HepG2 (cell line): Measurements from ENCODE around the gene TMEM130. TPM values are rescaled to one million over a fixed set of nuclear protein-coding genes. Genes with fewer than 3 reads are reported as not detected.

Experiments
- ASH2L ChIP-seq: fragments of 300-600, 200-600 bp; sonication (generic); IDR thresholded peaks from 2 replicates; pipeline ENCODE4 v1.7.0; 2017; ENCODE audit warnings: low read depth, mild to moderate bottlenecking, moderate library complexity, mixed read lengths, low read length; ENCODE audit not compliant: insufficient read length
- BCL6 ChIP-seq: IDR thresholded peaks from 2 replicates; pipeline ENCODE4 v1.6.1; 2016; ENCODE audit warnings: missing genetic modification reagents, missing compliant biosample characterization
- CHD4 ChIP-seq: fragments of 200-600 bp; sonication (generic); IDR thresholded peaks from 2 replicates; pipeline ENCODE4 v1.7.0; 2017; ENCODE audit warnings: mild to moderate bottlenecking, low read length, borderline replicate concordance
- CTCF ChIP-seq: sonication (generic); formaldehyde crosslinking; IDR thresholded peaks from 2 replicates; pipeline ENCODE4 v1.5.0; 2020; ENCODE audit warnings: mild to moderate bottlenecking, missing genetic modification reagents, moderate library complexity
- GFI1 ChIP-seq: sonication (generic); formaldehyde crosslinking; IDR thresholded peaks from 2 replicates; pipeline ENCODE4 v1.5.0; 2020; ENCODE audit warnings: missing genetic modification reagents, mild to moderate bottlenecking, borderline replicate concordance
- KAT8 ChIP-seq: IDR thresholded peaks from 2 replicates; pipeline ENCODE4 v1.6.1; 2016; ENCODE audit warnings: missing genetic modification reagents, missing compliant biosample characterization
- KLF16 ChIP-seq, 2 experiments: sonication (generic) in 1 of 2; formaldehyde crosslinking in 1 of 2; IDR thresholded peaks; 2 replicates each; pipeline versions ENCODE4 v1.6.1 to v1.8.0; 2016 to 2023; ENCODE audit warnings: missing genetic modification reagents in 2 of 2, missing compliant biosample characterization in 1 of 2
- RBM22 ChIP-seq: fragments of 200-400 bp; formaldehyde crosslinking; optimal IDR thresholded peaks from 2 replicates; pipeline ENCODE3; 2017; ENCODE audit warnings: mild to moderate bottlenecking, low read length, moderate library complexity
- RFX3 ChIP-seq: IDR thresholded peaks from 2 replicates; pipeline ENCODE4 v1.6.1; 2016; ENCODE audit warnings: missing biosample characterization, missing genetic modification reagents
- SCMH1 ChIP-seq: sonication (generic); formaldehyde crosslinking; IDR thresholded peaks from 2 replicates; pipeline ENCODE4 v1.9.0; 2021; ENCODE audit warnings: missing genetic modification reagents, mild to moderate bottlenecking, borderline replicate concordance
- SP4 ChIP-seq: sonication (generic); formaldehyde crosslinking; IDR thresholded peaks from 2 replicates; pipeline ENCODE4 v1.8.1; 2023; ENCODE audit warnings: mild to moderate bottlenecking, missing genetic modification reagents
- ZBTB26 ChIP-seq: IDR thresholded peaks from 2 replicates; pipeline ENCODE4 v1.6.1; 2016; ENCODE audit warnings: missing compliant biosample characterization, missing genetic modification reagents, borderline replicate concordance
- ZFYVE20 ChIP-seq: sonication (generic); formaldehyde crosslinking; IDR thresholded peaks from 2 replicates; pipeline ENCODE4 v1.8.0; 2023; ENCODE audit warnings: low read depth, mild to moderate bottlenecking, moderate library complexity, missing genetic modification reagents, borderline replicate concordance
- ZNF24 ChIP-seq: fragments of 450-650 bp; IDR thresholded peaks from 2 replicates; pipeline ENCODE4 v1.6.1; 2017; ENCODE audit warnings: antibody characterized with exemption, mild to moderate bottlenecking
- ZNF331 ChIP-seq: sonication (generic); formaldehyde crosslinking; IDR thresholded peaks from 2 replicates; pipeline ENCODE4 v1.4.0; 2020; ENCODE audit warnings: missing genetic modification reagents
- ZNF343 ChIP-seq: sonication (generic); formaldehyde crosslinking; IDR thresholded peaks from 2 replicates; pipeline ENCODE4 v1.4.0; 2020; ENCODE audit warnings: mild to moderate bottlenecking, missing genetic modification reagents
- ZNF350 ChIP-seq: sonication (generic); formaldehyde crosslinking; IDR thresholded peaks from 2 replicates; pipeline ENCODE4 v1.4.0; 2020; ENCODE audit warnings: mild to moderate bottlenecking, low read depth, missing genetic modification reagents, borderline replicate concordance
- ZNF7 ChIP-seq: IDR thresholded peaks from 2 replicates; pipeline ENCODE4 v1.6.1; 2016; ENCODE audit warnings: missing biosample characterization, missing genetic modification reagents
- polyA plus RNA-seq, 8 experiments: library from polyadenylated mRNA; depleted of rRNA in 3 of 8; stranded (reverse) in 7 of 8; unstranded in 1 of 8; fragments of >200 nt; fragmentation: Illumina TruSeq in 4 of 8; extraction: Trizol in 4 of 8; gene quantifications; 2 replicates each; pipeline versions ENCODE4 v1.2.1 to v1.2.3, GENCODE V29; 2011 to 2016; ENCODE audit warnings: low read depth in 4 of 8, missing spikeins in 1 of 8, mixed read lengths in 1 of 8; ENCODE audit not compliant: insufficient read depth in 1 of 8
- total RNA-seq, 5 experiments: library from RNA; depleted of rRNA; stranded (reverse); fragments of >200 nt; fragmentation: Illumina TruSeq; extraction: Trizol; gene quantifications; 2 replicates each; pipeline ENCODE4 v1.2.3, GENCODE V29; 2016; ENCODE audit warnings: low read depth in 1 of 5
- TF ChIP-seq, protein P1 (sequence below): sonication (generic); formaldehyde crosslinking; IDR thresholded peaks from 2 replicates; pipeline ENCODE4 v1.4.0; 2020; ENCODE audit warnings: mild to moderate bottlenecking, missing genetic modification reagents

TMEM130 gene
- total and polyA plus RNA-seq, 2 of the 13 experiments (the other 11 are each of a cell fraction or from before 2014, with no cell fraction given) = not detected

DNA sequence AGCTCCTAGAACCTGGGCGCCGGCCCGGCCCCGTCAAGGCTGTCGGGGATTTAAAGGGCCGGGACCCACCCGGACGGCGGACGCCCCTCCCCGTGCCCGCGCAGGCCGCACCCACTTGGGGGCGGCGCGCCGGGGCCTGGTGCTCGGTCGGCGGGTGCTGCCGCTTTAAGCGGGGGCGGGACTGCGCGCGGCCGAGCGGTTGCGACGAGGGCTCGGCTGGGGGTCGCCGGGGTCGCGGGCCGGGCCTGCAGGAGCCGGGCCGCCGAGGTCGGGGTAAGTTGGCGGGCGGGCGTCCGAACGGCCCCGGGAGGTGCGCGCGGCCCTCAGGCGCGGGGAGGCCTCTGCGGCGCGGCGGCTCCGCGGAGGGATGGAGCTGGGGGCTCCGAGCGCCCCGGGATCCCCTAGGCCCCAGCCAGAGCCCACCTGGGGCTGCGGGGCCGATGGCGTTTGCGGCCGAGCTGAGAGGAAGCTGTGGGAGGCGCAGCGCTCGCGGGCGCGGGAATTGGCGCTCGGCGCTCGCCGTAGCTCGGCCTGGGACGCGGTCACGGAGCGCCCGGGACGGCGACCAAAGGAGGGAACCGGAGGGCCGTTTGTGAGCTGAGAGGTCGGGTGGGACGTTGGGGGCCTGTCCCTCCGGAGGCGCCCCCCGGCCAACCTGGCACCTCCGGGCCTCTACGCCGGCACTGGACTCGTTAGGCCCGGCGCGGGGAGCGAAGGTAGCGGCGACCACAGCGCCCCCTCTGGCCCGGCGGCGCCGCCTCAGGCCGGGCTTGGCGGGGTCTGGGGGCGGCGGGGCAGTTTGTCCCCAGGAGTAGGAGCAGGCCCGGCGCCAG lies 8.8 kb upstream of the TMEM130 start, which contains the start of gene TRRAP (continued):
- peak; percentile 81 for TF ChIP-seq CTCF
- TF ChIP-seq KLF16 (CRISPR knock-in tag; IDR thresholded peaks at IDR 0.05) = no peak
- TF ChIP-seq SP4 (CRISPR knock-in tag) = 0 out of 2 replicates have a peak, but pooled peaks have one; percentile 57
- TF ChIP-seq KAT8 (CRISPR knock-in tag) = peak; percentile 68
- no peak for TF ChIP-seq ASH2L
- TF ChIP-seq, protein P1, sequence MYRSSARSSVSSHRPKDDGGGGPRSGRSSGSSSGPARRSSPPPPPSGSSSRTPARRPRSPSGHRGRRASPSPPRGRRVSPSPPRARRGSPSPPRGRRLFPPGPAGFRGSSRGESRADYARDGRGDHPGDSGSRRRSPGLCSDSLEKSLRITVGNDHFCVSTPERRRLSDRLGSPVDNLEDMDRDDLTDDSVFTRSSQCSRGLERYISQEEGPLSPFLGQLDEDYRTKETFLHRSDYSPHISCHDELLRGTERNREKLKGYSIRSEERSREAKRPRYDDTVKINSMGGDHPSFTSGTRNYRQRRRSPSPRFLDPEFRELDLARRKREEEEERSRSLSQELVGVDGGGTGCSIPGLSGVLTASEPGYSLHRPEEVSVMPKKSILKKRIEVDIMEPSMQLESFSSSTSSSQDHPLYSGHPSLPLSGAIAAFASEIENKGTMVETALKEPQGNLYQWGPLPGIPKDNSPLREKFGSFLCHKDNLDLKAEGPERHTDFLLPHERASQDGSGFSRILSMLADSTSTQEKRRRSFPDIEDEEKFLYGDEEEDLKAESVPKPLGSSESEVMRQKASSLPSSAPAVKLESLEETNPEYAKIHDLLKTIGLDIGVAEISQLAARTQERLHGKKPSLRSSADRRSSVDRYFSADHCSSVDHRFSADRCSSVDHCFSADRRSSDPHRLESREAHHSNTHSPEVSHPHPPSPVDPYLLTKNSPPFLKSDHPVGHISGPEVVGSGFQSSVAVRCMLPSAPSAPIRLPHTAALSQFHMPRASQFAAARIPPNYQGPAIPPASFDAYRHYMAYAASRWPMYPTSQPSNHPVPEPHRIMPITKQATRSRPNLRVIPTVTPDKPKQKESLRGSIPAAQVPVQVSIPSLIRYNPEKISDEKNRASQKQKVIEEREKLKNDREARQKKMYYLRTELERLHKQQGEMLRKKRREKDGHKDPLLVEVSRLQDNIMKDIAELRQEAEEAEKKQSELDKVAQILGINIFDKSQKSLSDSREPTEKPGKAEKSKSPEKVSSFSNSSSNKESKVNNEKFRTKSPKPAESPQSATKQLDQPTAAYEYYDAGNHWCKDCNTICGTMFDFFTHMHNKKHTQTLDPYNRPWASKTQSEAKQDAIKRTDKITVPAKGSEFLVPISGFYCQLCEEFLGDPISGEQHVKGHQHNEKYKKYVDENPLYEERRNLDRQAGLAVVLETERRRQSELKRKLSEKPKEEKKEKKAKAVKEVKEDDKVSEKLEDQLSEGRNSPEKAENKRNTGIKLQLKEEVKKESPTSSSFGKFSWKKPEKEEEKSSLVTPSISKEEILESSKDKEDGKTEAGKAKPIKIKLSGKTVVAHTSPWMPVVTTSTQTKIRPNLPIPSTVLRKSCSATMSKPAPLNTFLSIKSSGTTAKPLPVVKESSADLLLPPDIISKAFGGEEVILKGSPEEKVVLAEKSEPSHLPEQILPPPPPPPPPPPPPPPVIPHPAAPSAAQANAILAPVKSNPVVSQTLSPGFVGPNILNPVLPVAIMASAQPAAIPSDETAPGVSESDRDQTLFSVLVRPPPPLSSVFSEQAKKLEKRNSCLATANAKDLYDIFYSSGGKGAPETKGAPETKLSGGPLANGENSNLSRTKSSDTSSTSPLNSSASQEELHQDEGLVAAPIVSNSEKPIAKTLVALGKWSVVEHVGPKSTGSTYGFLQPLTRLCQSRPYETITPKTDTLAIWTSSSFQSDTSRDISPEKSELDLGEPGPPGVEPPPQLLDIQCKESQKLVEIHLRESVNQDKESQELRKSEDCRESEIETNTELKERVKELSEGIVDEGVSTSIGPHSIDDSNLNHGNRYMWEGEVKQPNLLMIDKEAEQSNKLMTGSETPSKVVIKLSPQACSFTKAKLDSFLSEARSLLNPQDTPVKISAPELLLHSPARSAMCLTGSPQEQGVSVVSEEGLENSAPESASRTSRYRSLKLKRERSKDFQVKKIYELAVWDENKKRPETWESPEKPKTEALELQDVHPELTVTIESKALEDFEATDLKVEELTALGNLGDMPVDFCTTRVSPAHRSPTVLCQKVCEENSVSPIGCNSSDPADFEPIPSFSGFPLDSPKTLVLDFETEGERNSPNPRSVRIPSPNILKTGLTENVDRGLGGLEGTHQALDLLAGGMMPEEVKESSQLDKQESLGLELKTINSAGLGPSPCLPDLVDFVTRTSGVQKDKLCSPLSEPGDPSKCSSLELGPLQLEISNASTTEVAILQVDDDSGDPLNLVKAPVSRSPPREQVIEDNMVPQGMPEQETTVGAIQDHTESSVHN (CRISPR knock-in tag) = no peak
- TF ChIP-seq ZBTB26 (CRISPR knock-in tag) = no peak
- no peak for TF ChIP-seq ZNF7 (CRISPR knock-in tag)
- no peak for TF ChIP-seq ZNF343 (CRISPR knock-in tag)
- no peak for TF ChIP-seq GFI1 (CRISPR knock-in tag)
- no peak for TF ChIP-seq RBM22
- TF ChIP-seq ZNF350 = no peak
- no peak for TF ChIP-seq ZNF24
- TF ChIP-seq SCMH1 (CRISPR knock-in tag) = no peak
- TF ChIP-seq ZNF331 = peak; percentile 66
- no peak for TF ChIP-seq RFX3 (CRISPR knock-in tag)
- TF ChIP-seq ZFYVE20 (CRISPR knock-in tag) = no peak
- TF ChIP-seq CHD4 = no peak
- no peak for TF ChIP-seq BCL6 (CRISPR knock-in tag)
